Fibroblast of skin of scalp (primary cell): ENCODE measurements around the gene UBL7.

ENCODE experiments used
- DNase-seq: peaks from one replicate; pipeline ENCODE4 v3.0.0-alpha.2; 2013

UBL7 gene

GRCh38 chr15:74406517-74406916 lies 54.4 kb downstream of the UBL7 start:
- no peak for DNase-seq

GRCh38 chr15:74405823-74406222 lies 55.1 kb downstream of the UBL7 start:
- DNase-seq = no peak

- no peak for DNase-seq
Measured at GRCh38 chr15:74403991-74404563, 56.9 kb downstream of the UBL7 start.

GRCh38 chr15:74403588-74403919 lies 57.4 kb downstream of the UBL7 start:
- DNase-seq = no peak

- no peak for DNase-seq
Measured at GRCh38 chr15:74402873-74403587, 57.9 kb downstream of the UBL7 start.

GRCh38 chr15:74402337-74402841 lies 58.6 kb downstream of the UBL7 start:
- DNase-seq = no peak

GRCh38 chr15:74400915-74401757 lies 59.8 kb downstream of the UBL7 start:
- DNase-seq = no peak

GRCh38 chr15:74400313-74400860 lies 60.6 kb downstream of the UBL7 start:
- DNase-seq = no peak

GRCh38 chr15:74399511-74400312 lies 61.2 kb downstream of the UBL7 start:
- peak; percentile 86 for DNase-seq

- no peak for DNase-seq
Measured at GRCh38 chr15:74399100-74399499, 61.9 kb downstream of the UBL7 start.

GRCh38 chr15:74398183-74398582 lies 62.8 kb downstream of the UBL7 start:
- no peak for DNase-seq

GRCh38 chr15:74397239-74398068 lies 63.5 kb downstream of the UBL7 start:
- no peak for DNase-seq

- DNase-seq = peak; percentile 63
Measured at GRCh38 chr15:74396445-74397238, 64.3 kb downstream of the UBL7 start.

- DNase-seq = no peak
Measured at GRCh38 chr15:74396146-74396438, 64.9 kb downstream of the UBL7 start.
